Kidney capillary endothelial cell (primary cell): Measurements from ENCODE around the gene KPNA4.
A peak's percentile ranks its signal among the peaks of the same experiment; 100 is the strongest.

ENCODE experiments used
- DNase-seq: peaks from one replicate; pipeline ENCODE4 v3.0.0-alpha.2; 2018; ENCODE audit warnings: low spot score

The KPNA4 gene

DNA sequence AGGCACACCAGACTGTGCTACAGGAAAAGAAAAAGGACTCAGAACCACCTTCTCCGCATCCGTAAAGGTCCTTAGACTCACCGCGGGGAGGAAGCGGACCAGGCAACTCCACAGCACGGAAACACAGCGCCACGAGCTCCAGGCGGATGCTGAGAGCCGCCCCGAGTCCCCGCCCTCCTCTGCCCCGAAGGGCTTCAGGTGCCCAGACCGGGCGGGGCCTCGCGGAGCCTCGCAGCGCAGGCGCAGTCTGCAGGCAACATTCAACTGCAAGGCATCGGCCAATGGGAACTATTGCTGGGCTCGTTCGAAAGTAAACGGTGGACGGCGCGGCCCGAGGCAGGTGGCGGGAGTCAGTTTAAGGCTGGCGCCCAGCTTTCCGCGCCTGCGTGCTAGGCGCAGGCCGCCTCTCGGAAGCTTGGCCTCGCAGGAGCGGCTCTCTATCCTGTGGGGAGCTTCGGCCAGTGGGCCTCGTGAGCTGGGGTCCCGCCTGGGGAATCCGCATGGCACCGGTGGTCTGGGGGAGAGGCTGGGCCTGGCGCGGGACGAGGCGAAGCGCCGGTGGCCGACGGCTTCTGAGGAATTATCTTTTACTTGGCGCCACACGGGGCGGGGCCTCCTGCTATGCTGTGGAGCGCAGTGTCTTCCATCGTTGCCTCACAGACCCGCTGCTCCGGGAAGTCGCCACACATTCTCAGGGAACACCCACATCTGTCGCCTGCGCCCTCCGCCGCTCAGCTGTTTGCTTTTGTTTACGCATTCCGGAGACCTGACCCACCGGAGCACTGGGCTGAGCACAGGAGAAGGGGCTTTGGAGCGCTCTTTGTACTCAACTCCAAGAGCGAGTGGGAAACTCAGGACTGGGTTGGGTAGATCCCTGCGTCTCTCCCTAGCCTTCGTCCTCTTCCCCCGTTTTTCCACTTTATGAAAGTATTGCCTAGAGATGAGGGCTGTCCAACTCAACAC lies 115.5 kb downstream of the KPNA4 start, which contains the start of gene TRIM59:
Gene TRIM59, minus strand, starts transcription at position 151 of the 963 bp plus-strand sequence. CDS start 10,603 bp downstream, outside the sequence.
- peak; percentile 95 for DNase-seq

DNA sequence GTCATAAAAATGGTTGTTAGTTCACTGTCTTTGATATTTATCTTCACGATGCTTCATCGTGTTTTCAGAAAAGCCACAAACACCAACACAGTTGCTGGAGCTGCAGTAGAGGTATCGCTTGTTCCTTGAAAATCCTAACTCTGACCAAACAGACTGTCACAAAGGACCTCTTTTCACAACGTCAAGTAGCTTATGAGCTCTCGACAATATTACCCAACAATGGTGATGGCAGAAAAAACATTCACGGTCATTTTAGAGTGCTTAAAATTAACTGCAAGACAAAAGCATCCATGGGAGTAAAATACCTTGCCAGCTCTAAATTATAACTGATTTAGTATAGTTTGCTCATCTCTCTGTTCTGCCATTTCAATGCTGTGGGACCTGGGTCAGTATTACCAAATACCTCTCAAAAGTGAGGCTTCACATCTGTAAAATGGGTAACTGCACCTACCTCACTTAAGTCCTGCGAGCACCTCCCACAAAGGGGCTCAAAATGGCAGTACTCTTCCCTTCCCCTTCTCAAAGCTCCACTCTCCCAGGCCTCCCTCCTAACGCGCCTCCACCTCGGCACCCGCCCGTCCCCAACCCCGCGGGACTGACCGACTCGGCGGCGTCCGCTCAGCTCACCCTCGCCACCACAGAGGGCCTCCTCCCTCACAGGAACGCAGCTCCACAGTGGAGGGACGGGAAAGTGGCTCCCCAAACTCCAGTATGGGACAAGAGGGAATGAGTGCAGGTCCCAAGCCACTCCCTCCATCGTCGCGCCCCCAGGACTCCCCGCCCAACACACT lies 116.3 kb downstream of the KPNA4 start:
- DNase-seq, result peak; percentile 42

- peak; percentile 8 for DNase-seq
Observed at GRCh38 chr3:160447544-160447943, 117.8 kb downstream of the KPNA4 start.

- no peak for DNase-seq
Observed at GRCh38 chr3:160446522-160447056, 118.8 kb downstream of the KPNA4 start.

DNA sequence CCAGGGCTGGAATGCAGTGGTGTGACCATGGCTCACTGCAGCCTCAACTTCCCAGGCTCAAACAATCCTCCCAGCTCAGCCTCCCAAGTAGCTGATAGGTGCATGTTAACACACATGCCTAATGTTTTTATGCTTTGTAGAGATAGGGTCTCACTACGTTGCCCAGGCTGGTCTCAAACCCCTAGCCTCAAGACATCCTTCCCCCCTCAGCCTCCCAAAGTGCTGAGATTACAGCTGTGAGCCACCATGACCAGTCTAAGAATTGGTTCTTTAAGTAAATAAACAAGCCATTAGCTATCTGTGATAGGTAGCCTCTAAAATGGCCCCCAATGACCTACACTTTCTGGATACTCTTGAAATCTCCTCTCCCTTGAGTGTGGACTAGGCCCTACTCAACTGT lies 119.5 kb downstream of the KPNA4 start:
- DNase-seq, result no peak
